ENCODE results near the gene ZFHX3. TPM values are rescaled to one million over a fixed set of nuclear protein-coding genes. Genes with fewer than 3 reads are reported as not detected.

The ZFHX3 gene
- total RNA-seq, 2 donors from 2014 or later: 0.79 to 2.2 TPM

DNA sequence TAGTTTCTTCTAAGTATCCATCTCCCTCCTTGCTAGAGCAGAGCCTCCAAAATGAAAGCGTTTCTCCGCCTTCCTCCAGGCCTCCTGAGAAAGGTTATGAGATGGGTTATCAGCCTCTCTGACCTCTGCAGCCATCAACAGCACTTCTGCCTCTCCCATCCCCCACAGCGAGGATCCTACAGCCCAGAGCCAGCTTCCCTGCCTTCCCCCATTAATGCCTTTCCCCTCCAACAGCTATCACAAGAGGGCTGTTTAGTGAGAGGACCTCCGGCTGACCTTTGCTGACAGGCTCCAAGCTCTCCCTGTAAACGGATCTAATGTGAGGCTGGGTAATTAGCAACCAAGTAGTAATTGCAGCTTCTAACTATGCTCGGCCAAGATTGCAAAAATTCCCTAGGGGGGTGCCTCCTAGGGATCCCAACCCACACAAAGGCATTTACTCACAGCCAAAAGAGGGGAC lies 55.8 kb downstream of the ZFHX3 start:
- peaks cover 35% of the 10 kb centered on the region for H3K4me1 Mint-ChIP-seq
- H3K4me3 Mint-ChIP-seq: no peak overlapping the region
- H3K27ac ChIP-seq (ENCODE audit: low read depth, low read length): peak overlapping the region; percentile 16

DNA sequence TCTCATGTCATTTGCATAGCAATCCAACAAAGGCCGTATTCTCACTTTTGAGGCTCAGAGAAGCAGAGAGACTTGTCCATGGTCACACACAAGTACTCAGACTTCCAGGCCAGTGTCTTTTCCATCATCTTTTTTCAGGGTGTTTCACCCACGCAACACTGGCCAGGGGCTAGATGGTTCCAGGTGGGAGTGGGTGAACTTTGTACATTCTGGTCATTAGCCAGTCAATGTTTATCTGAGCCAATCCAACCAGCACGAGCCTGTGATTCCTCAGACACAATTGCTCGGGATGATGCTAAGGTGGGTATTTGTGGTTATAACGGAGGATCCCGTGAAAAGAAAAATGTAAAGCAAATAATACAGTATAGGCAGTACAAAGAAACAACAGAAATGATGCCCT lies 56.3 kb downstream of the ZFHX3 start:
- H3K4me1 ChIP-seq (ENCODE audit: control insufficient read depth, insufficient read depth, low read length): peaks cover 6% of the 10 kb centered on the region
- WGBS, 2 experiments (ENCODE audit: insufficient coverage in 1 of 2, insufficient read length in 1 of 2): 92 to 93% methylated on average over 2 to 6 of the region's 6 CpGs
- Mint-ChIP-seq H3K27me3 (ENCODE audit: insufficient read depth) (peaks cover 2% of the 10 kb centered on the region), H3K4me1 (peaks cover 35% of the 10 kb centered on the region), H3K9me3 (no peaks in the 10 kb centered on the region), H3K4me3 (no peak overlapping the region), H3K27ac (no peak overlapping the region), H3K36me3 (ENCODE audit: low read depth) (no peaks in the 10 kb centered on the region)
- H3K9me3 ChIP-seq (ENCODE audit: control insufficient read depth, low read length): no peaks in the 10 kb centered on the region
- H3K27me3 ChIP-seq (ENCODE audit: control insufficient read depth, insufficient read depth, low read length, poor library complexity, severe bottlenecking): no peaks in the 10 kb centered on the region
- TF ChIP-seq, protein P1, sequence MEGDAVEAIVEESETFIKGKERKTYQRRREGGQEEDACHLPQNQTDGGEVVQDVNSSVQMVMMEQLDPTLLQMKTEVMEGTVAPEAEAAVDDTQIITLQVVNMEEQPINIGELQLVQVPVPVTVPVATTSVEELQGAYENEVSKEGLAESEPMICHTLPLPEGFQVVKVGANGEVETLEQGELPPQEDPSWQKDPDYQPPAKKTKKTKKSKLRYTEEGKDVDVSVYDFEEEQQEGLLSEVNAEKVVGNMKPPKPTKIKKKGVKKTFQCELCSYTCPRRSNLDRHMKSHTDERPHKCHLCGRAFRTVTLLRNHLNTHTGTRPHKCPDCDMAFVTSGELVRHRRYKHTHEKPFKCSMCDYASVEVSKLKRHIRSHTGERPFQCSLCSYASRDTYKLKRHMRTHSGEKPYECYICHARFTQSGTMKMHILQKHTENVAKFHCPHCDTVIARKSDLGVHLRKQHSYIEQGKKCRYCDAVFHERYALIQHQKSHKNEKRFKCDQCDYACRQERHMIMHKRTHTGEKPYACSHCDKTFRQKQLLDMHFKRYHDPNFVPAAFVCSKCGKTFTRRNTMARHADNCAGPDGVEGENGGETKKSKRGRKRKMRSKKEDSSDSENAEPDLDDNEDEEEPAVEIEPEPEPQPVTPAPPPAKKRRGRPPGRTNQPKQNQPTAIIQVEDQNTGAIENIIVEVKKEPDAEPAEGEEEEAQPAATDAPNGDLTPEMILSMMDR (conservative IDR thresholded peaks at IDR 0.05): no peak
- DNase-seq: no peak
- no peaks in the 10 kb centered on the region for H3K36me3 ChIP-seq (ENCODE audit: control insufficient read depth, insufficient read depth, low read length)
- H3K4me3 ChIP-seq (ENCODE audit: low read length): no peak overlapping the region
- no peak overlapping the region for H3K27ac ChIP-seq (ENCODE audit: low read depth, low read length)
- no peak overlapping the region for H3K9ac ChIP-seq (ENCODE audit: extremely low read depth, low read length, poor library complexity, severe bottlenecking)

More for the DNA sequence above, 55.8 kb downstream of the ZFHX3 start:
- H3K36me3 ChIP-seq (ENCODE audit: control insufficient read depth, insufficient read depth, low read length): no peaks in the 10 kb centered on the region
- no peaks in the 10 kb centered on the region for H3K9me3 ChIP-seq (ENCODE audit: control insufficient read depth, low read length)
- Mint-ChIP-seq H3K27me3 (ENCODE audit: insufficient read depth) (peaks cover 2% of the 10 kb centered on the region), H3K36me3 (ENCODE audit: low read depth) (no peaks in the 10 kb centered on the region), H3K9me3 (no peaks in the 10 kb centered on the region), H3K27ac (peak overlapping the region; percentile 65)
- peaks cover 6% of the 10 kb centered on the region for H3K4me1 ChIP-seq (ENCODE audit: control insufficient read depth, insufficient read depth, low read length)
- H3K4me3 ChIP-seq (ENCODE audit: low read length): no peak overlapping the region
- no peaks in the 10 kb centered on the region for H3K27me3 ChIP-seq (ENCODE audit: control insufficient read depth, insufficient read depth, low read length, poor library complexity, severe bottlenecking)
- no peak overlapping the region for H3K9ac ChIP-seq (ENCODE audit: extremely low read depth, low read length, poor library complexity, severe bottlenecking)
- 13 to 37% methylated on average over 3 to 6 of the region's 6 CpGs for WGBS, 2 experiments (ENCODE audit: insufficient coverage in 1 of 2, insufficient read length in 1 of 2)
- peak; percentile 82 for DNase-seq
- TF ChIP-seq, protein P1 (conservative IDR thresholded peaks at IDR 0.05): no peak

DNA sequence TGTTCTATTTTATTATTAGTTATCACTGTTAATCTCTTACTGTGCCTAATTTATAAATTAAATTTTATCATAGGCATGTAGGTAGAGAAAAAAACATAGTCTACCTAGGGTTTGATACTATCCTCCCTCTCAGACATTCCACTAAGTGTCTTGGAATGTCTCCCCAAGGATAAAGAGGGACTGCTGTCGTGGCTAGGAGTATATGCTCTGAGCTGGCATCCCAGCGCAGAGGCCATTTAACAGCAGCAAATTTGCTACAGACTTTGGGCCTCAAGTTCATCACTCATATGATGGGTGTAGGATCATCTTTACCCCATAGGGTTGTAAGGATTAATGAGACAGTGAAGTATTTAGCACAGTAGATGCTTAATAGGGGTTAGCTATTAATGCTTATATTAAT lies 56.7 kb downstream of the ZFHX3 start:
- Histone ChIP-seq H3K9me3 (ENCODE audit: control insufficient read depth, low read length) (no peaks in the 10 kb centered on the region), H3K4me1 (ENCODE audit: control insufficient read depth, insufficient read depth, low read length) (peaks cover 6% of the 10 kb centered on the region), H3K27me3 (ENCODE audit: control insufficient read depth, insufficient read depth, low read length, poor library complexity, severe bottlenecking) (no peaks in the 10 kb centered on the region), H3K27ac (ENCODE audit: low read depth, low read length) (no peak overlapping the region), H3K36me3 (ENCODE audit: control insufficient read depth, insufficient read depth, low read length) (no peaks in the 10 kb centered on the region), H3K4me3 (ENCODE audit: low read length) (no peak overlapping the region), H3K9ac (ENCODE audit: extremely low read depth, low read length, poor library complexity, severe bottlenecking) (no peak overlapping the region)
- Mint-ChIP-seq H3K4me1 (peaks cover 35% of the 10 kb centered on the region), H3K4me3 (no peak overlapping the region), H3K36me3 (ENCODE audit: low read depth) (no peaks in the 10 kb centered on the region), H3K9me3 (no peaks in the 10 kb centered on the region), H3K27me3 (ENCODE audit: insufficient read depth) (peaks cover 2% of the 10 kb centered on the region), H3K27ac (no peak overlapping the region)
- no peak for DNase-seq
- TF ChIP-seq, protein P1 (conservative IDR thresholded peaks at IDR 0.05): no peak
- 83 to 92% methylated on average over 1 to 2 of the region's 2 CpGs for WGBS, 2 experiments (ENCODE audit: insufficient coverage in 1 of 2, insufficient read length in 1 of 2)
